Gastroesophageal sphincter (tissue), 3 donors: Measurements from ENCODE around the gene HIGD1A.

ENCODE experiments used
- POLR2A ChIP-seq, 2 donors: fragments of 450-650 bp; IDR thresholded peaks; one replicate each; pipeline ENCODE4 v1.6.1; 2017; ENCODE audit warnings: antibody characterized with exemption in 2 of 2, mild to moderate bottlenecking in 2 of 2, moderate library complexity in 1 of 2
- POLR2AphosphoS5 ChIP-seq: sonication (generic); formaldehyde crosslinking; IDR thresholded peaks from one replicate; pipeline ENCODE4 v1.6.1; 2017; ENCODE audit warnings: antibody characterized with exemption
- TF ChIP-seq, protein P1 (sequence below), 4 experiments: fragments of 200-600 bp in 2 of 4; fragments of 450-650 bp in 2 of 4; sonication (generic) in 1 of 4; IDR thresholded peaks; one replicate each; pipeline ENCODE4 v1.5.1; 2017 to 2019; ENCODE audit warnings: antibody characterized with exemption in 4 of 4, mild to moderate bottlenecking in 2 of 4, moderate library complexity in 2 of 4

- TF ChIP-seq, protein P1, sequence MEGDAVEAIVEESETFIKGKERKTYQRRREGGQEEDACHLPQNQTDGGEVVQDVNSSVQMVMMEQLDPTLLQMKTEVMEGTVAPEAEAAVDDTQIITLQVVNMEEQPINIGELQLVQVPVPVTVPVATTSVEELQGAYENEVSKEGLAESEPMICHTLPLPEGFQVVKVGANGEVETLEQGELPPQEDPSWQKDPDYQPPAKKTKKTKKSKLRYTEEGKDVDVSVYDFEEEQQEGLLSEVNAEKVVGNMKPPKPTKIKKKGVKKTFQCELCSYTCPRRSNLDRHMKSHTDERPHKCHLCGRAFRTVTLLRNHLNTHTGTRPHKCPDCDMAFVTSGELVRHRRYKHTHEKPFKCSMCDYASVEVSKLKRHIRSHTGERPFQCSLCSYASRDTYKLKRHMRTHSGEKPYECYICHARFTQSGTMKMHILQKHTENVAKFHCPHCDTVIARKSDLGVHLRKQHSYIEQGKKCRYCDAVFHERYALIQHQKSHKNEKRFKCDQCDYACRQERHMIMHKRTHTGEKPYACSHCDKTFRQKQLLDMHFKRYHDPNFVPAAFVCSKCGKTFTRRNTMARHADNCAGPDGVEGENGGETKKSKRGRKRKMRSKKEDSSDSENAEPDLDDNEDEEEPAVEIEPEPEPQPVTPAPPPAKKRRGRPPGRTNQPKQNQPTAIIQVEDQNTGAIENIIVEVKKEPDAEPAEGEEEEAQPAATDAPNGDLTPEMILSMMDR (IDR thresholded peaks at IDR 0.05): peak in 2 of 4 experiments; percentile 39 to 56
- no peak for TF ChIP-seq POLR2A (IDR thresholded peaks at IDR 0.05)
- no peak for TF ChIP-seq POLR2AphosphoS5
Observed at GRCh38 chr3:42755681-42756578, 48.4 kb downstream of the HIGD1A start.
